ENCODE data around the gene POLR3H.

POLR3H gene

DNA sequence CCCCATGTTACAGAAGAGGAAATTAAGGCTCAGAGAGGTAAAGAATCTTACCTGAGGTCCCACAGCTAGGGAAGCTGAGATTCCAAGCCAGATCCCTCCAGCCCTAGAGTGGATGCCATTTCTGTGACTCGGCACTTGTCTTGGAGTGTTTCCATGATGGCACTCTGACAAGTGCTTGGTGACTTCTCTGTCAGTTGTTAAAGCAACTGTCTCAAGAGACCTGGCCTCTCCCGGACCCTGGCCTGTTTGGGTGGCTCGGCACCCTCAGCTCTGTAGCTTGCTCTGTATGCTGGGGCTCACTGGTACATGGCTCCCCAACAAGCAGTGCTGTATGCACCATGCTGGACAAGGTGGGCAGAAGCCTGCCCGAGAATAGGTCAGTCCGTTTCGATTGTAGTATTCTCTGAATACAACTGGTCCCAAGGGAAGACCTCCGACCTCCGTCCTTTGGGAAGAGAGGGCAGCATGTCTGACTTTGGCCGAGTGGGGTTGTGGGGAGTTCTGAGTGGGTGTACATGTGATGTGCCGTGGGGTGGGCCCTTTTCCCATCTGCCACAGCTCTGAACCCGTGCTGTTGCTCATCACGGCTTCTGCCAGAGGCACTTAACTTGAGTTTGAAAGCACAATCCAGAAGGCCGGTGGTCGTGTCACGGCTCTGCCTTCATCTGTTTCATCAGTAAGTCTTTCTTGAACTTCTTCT is 63.0 kb downstream of the POLR3H start:
- no peak overlapping the region for H3K4me3 ChIP-seq (ENCODE audit: low read depth, low read length)
- H2AFZ ChIP-seq (ENCODE audit: low read length, unreplicated experiment) = no peak overlapping the region
- peak overlapping the region; percentile 91; the same call in 1 of the 2 replicates for H3K27ac ChIP-seq (ENCODE audit: low read depth, low read length)
- H3K36me3 ChIP-seq (ENCODE audit: insufficient read depth, low read length) = no peaks in the 10 kb centered on the region
- H3K79me2 ChIP-seq (ENCODE audit: control insufficient read depth, insufficient read depth, low read length, unreplicated experiment) = peaks cover 43% of the 10 kb centered on the region
- no peaks in the 10 kb centered on the region for H3K27me3 ChIP-seq (ENCODE audit: insufficient read depth, low read length)
- peaks cover 43% of the 10 kb centered on the region for H3K4me1 ChIP-seq (ENCODE audit: control insufficient read depth, insufficient read depth, low read length, unreplicated experiment)

DNA sequence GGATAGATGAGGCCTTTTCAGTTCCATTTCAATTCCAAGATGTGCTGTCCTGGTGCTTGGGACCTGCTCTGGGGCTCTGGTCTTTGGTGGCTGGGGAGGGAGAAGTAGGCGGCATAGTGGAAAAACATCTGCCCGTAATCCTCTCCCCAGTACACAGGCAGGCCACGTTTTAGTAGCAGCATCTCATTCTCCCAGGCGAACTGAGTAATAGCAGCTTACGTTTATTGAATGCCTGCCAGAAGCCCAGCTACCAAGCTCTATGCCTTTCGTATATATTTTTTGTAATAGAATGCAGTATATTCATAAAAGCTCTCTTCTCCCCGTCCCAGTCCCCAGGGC is 63.9 kb downstream of the POLR3H start:
- H3K27ac ChIP-seq (ENCODE audit: low read depth, low read length) = peak overlapping the region; percentile 91
- H2AFZ ChIP-seq (ENCODE audit: low read length, unreplicated experiment) = no peak overlapping the region
- H3K27me3 ChIP-seq (ENCODE audit: insufficient read depth, low read length) = no peaks in the 10 kb centered on the region
- H3K36me3 ChIP-seq (ENCODE audit: insufficient read depth, low read length) = no peaks in the 10 kb centered on the region
- H3K4me3 ChIP-seq (ENCODE audit: low read depth, low read length) = no peak overlapping the region
- peaks cover 44% of the 10 kb centered on the region for H3K79me2 ChIP-seq (ENCODE audit: control insufficient read depth, insufficient read depth, low read length, unreplicated experiment)
- H3K4me1 ChIP-seq (ENCODE audit: control insufficient read depth, insufficient read depth, low read length, unreplicated experiment) = peaks cover 43% of the 10 kb centered on the region

DNA sequence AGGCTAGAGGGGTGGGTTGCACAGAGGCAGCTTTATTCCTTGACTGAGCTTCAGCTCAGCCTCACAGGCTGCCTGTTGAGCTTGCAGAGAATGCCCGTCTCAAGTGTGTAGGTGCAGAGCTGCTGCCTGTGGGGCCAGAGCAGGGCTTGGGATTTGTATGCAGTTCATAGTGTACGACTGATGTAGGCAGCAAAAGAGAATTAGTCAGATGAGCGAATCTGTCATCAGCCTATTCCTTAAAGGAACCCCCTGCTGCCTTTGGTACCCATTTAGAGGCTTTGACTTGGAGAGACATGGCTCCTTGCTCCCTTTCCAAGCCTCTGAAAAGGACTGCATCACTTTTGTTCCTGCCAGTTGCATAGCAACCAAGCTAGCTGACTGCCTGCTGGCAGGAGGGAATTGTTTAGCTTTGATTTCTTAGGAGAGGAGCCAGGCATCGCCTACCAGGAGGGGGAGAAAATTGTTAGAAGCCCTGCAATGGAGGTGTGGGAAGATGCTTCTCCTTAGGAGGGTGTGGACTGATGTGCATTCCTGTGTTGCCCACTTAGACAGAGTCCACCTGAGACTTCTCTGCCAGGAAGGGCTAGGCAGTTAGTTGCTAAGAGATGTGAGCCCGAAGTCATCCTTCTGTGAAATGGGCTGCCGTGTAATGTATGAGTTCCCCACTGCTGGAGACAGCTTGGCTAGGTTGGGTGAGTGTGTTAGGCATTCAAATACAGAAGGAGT is 64.4 kb downstream of the POLR3H start:
- Histone ChIP-seq H3K27ac (ENCODE audit: low read depth, low read length) (peak overlapping the region; percentile 91), H3K4me3 (ENCODE audit: low read depth, low read length) (0 out of 2 replicates have a peak overlapping the region, but pooled peaks have one; percentile 5), H3K36me3 (ENCODE audit: insufficient read depth, low read length) (no peaks in the 10 kb centered on the region), H3K79me2 (ENCODE audit: control insufficient read depth, insufficient read depth, low read length, unreplicated experiment) (peaks cover 48% of the 10 kb centered on the region), H3K4me1 (ENCODE audit: control insufficient read depth, insufficient read depth, low read length, unreplicated experiment) (peaks cover 43% of the 10 kb centered on the region), H2AFZ (ENCODE audit: low read length, unreplicated experiment) (no peak overlapping the region), H3K27me3 (ENCODE audit: insufficient read depth, low read length) (no peaks in the 10 kb centered on the region)

DNA sequence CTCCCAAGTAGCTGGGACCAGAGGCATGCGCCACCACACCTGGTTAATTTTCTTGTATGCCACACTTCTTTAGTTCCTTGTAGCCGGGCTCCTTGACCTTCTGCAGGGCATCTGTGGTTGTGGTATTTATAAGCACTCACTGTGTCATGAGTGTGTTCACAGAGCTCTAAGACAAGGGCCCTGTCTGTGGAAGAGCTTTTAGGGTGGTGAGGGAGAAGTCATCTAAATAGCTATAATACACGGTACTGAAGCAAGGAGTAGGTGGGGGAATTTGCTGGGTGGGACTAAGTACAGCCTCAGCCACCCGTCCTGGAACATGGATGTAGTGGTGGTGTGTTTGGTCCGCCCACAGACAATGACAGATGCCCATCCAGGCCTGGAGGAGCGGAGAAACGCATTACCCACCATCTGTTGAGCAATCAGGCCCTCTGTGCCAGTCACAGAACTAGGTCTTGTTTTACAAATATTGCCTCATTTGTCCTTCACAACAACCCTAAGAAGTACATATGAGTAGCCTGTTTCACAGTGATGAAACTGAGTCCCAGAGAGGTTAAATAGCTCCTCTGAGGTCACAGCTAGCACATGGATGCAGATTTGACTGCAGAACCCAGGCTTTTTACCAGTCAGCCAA is 65.3 kb downstream of the POLR3H start:
- Histone ChIP-seq H3K79me2 (ENCODE audit: control insufficient read depth, insufficient read depth, low read length, unreplicated experiment) (peaks cover 50% of the 10 kb centered on the region), H3K36me3 (ENCODE audit: insufficient read depth, low read length) (no peaks in the 10 kb centered on the region), H2AFZ (ENCODE audit: low read length, unreplicated experiment) (no peak overlapping the region), H3K4me1 (ENCODE audit: control insufficient read depth, insufficient read depth, low read length, unreplicated experiment) (peaks cover 43% of the 10 kb centered on the region), H3K27ac (ENCODE audit: low read depth, low read length) (peak overlapping the region; percentile 91), H3K4me3 (ENCODE audit: low read depth, low read length) (0 out of 2 replicates have a peak overlapping the region, but pooled peaks have one; percentile 5), H3K27me3 (ENCODE audit: insufficient read depth, low read length) (no peaks in the 10 kb centered on the region)

DNA sequence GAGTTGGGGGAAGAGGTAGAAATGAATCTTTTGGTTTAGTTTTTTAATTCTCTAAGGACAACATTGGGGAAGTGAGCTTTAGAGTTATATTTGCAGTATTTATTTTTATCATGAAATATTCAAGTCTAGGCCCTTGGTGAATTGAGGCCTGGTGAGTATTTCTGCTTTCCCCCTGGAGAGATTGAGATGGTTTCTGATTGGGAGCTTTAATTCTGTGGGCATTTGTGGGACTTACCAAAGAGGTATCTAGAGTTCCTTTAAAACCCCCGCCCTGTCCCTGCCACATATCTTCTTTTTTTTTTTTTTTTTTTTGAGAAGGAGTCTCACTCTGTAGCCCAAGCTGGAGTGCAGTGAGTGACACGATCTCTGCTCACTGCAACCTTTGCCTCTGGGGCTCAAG is 65.8 kb downstream of the POLR3H start:
- H2AFZ ChIP-seq (ENCODE audit: low read length, unreplicated experiment) = no peak overlapping the region
- H3K79me2 ChIP-seq (ENCODE audit: control insufficient read depth, insufficient read depth, low read length, unreplicated experiment) = peaks cover 51% of the 10 kb centered on the region
- H3K27ac ChIP-seq (ENCODE audit: low read depth, low read length) = peak overlapping the region; percentile 91
- H3K4me3 ChIP-seq (ENCODE audit: low read depth, low read length) = no peak overlapping the region
- no peaks in the 10 kb centered on the region for H3K36me3 ChIP-seq (ENCODE audit: insufficient read depth, low read length)
- H3K4me1 ChIP-seq (ENCODE audit: control insufficient read depth, insufficient read depth, low read length, unreplicated experiment) = peaks cover 43% of the 10 kb centered on the region
- no peaks in the 10 kb centered on the region for H3K27me3 ChIP-seq (ENCODE audit: insufficient read depth, low read length)

All from ACC112 (cell line).